ENCODE measurements around the gene MRPL1. TPM values are rescaled to one million over a fixed set of nuclear protein-coding genes. Genes with fewer than 3 reads are reported as not detected.

MRPL1 gene
- total and polyA plus RNA-seq, 2 of the 13 experiments (the other 11 are each of a cell fraction or from before 2014, with no cell fraction given): 23.3 to 61.5 TPM

DNA sequence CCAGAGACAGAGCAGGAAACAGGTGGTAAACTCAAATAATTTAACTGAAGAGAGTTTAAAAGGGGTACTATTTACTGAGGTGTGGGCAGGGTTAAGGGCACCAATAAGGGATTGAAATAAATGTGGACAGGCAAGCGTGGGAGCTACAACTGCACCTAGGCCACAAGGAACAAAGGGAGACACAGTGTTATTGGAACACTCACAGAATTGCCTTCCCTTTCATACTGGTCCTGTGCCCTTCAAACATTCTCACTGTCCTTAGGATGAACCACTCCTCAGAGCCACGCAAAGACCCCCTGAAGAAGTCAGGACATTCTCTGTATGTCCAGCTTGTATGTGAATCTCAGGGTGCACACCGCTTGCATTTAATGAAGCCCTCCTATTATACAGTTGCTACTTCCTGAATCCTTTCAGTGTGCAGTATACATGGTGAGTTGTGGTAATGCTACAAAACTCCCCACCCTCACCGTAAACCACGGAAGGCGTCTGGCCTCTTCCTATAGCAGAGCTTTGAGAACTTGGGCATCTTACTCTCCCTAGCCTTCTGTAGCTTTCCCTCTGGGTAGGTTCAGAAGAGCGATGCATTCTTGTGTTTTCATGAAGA, 9.6 kb upstream of the MRPL1 start:
- DNase-seq (ENCODE audit: low spot score): no peak
- H3K9ac ChIP-seq (ENCODE audit: insufficient read depth, low read depth, low read length): no peak overlapping the region
- H3K4me2 ChIP-seq (ENCODE audit: low read depth, low read length): no peak overlapping the region
- in situ Hi-C loops (cut with HindIII; ENCODE audit: extremely low pct_ligation_motif_present, low pct_unique_long_range_greater_than_20kb): no loop called here
- H3K9me3 ChIP-seq (ENCODE audit: low read length): no peaks in the 10 kb centered on the region
- H4K20me1 ChIP-seq (ENCODE audit: insufficient read depth, low read length): no peaks in the 10 kb centered on the region
- H3K27me3 ChIP-seq (ENCODE audit: control insufficient read depth in 1 of 2, insufficient read depth in 2 of 2, low read length in 2 of 2): no peaks in the 10 kb centered on the region
- ChIA-PET POLR2A (interaction anchor here (2.1 kb wide), 1 partner anchor 9 kb away, joined by 13 read pairs; the partner anchor contains the start of gene MRPL1), CTCF (ENCODE audit: low intra/inter-chr PET ratio, low total read pairs) (no interaction called here)
- no peak for FAIRE-seq
- intact Hi-C loops (cut with micrococcal nuclease; ENCODE audit: unreplicated experiment): no loop called here
- no peak overlapping the region for H3K27ac ChIP-seq (ENCODE audit: extremely low read length, insufficient read depth, low read length)
- H3K4me1 ChIP-seq (ENCODE audit: insufficient read depth, low read length): no peaks in the 10 kb centered on the region
- ATAC-seq: peak; percentile 47
- no peak overlapping the region for H3K4me3 ChIP-seq (replicated peaks in 1 of 3; ENCODE audit: insufficient read depth in 1 of 3, low read depth in 2 of 3, low read length in 3 of 3)
- BruUV-seq (replicated peaks): no TSS peak
- no peaks in the 10 kb centered on the region for H3K36me3 ChIP-seq (replicated peaks in 1 of 2; ENCODE audit: control insufficient read depth in 1 of 2, insufficient read depth in 2 of 2, low read length in 2 of 2)
- H3K79me2 ChIP-seq (ENCODE audit: insufficient read depth, low read length): no peaks in the 10 kb centered on the region
- 17% methylated on average over 6 of the region's 7 CpGs for WGBS (ENCODE audit: low lambda C conversion rate)
- no peak overlapping the region for H2AFZ ChIP-seq (ENCODE audit: low read length)
- no peak for TF ChIP-seq CREB1 (IDR thresholded peaks at IDR 0.05)
- TF ChIP-seq CREB1 (CRISPR knock-in tag; IDR thresholded peaks at IDR 0.05): no peak
- TF ChIP-seq FOSL1 (CRISPR knock-in tag; IDR thresholded peaks at IDR 0.05; ENCODE audit: borderline replicate concordance): no peak
- TF ChIP-seq, protein P1, sequence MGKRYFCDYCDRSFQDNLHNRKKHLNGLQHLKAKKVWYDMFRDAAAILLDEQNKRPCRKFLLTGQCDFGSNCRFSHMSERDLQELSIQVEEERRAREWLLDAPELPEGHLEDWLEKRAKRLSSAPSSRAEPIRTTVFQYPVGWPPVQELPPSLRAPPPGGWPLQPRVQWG (CRISPR knock-in tag; IDR thresholded peaks at IDR 0.05; ENCODE audit: borderline replicate concordance, low read depth): no peak
- TF ChIP-seq ZFYVE20 (CRISPR knock-in tag; IDR thresholded peaks at IDR 0.05; ENCODE audit: borderline replicate concordance, low read depth): no peak
- TF ChIP-seq ZNF510 (CRISPR knock-in tag; IDR thresholded peaks at IDR 0.05; ENCODE audit: low read depth): no peak
- no peak for TF ChIP-seq RFXAP (CRISPR knock-in tag; IDR thresholded peaks at IDR 0.05; ENCODE audit: borderline replicate concordance)
- TF ChIP-seq, protein P2, sequence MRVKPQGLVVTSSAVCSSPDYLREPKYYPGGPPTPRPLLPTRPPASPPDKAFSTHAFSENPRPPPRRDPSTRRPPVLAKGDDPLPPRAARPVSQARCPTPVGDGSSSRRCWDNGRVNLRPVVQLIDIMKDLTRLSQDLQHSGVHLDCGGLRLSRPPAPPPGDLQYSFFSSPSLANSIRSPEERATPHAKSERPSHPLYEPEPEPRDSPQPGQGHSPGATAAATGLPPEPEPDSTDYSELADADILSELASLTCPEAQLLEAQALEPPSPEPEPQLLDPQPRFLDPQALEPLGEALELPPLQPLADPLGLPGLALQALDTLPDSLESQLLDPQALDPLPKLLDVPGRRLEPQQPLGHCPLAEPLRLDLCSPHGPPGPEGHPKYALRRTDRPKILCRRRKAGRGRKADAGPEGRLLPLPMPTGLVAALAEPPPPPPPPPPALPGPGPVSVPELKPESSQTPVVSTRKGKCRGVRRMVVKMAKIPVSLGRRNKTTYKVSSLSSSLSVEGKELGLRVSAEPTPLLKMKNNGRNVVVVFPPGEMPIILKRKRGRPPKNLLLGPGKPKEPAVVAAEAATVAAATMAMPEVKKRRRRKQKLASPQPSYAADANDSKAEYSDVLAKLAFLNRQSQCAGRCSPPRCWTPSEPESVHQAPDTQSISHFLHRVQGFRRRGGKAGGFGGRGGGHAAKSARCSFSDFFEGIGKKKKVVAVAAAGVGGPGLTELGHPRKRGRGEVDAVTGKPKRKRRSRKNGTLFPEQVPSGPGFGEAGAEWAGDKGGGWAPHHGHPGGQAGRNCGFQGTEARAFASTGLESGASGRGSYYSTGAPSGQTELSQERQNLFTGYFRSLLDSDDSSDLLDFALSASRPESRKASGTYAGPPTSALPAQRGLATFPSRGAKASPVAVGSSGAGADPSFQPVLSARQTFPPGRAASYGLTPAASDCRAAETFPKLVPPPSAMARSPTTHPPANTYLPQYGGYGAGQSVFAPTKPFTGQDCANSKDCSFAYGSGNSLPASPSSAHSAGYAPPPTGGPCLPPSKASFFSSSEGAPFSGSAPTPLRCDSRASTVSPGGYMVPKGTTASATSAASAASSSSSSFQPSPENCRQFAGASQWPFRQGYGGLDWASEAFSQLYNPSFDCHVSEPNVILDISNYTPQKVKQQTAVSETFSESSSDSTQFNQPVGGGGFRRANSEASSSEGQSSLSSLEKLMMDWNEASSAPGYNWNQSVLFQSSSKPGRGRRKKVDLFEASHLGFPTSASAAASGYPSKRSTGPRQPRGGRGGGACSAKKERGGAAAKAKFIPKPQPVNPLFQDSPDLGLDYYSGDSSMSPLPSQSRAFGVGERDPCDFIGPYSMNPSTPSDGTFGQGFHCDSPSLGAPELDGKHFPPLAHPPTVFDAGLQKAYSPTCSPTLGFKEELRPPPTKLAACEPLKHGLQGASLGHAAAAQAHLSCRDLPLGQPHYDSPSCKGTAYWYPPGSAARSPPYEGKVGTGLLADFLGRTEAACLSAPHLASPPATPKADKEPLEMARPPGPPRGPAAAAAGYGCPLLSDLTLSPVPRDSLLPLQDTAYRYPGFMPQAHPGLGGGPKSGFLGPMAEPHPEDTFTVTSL (CRISPR knock-in tag; IDR thresholded peaks at IDR 0.05; ENCODE audit: borderline replicate concordance): no peak
- TF ChIP-seq SIN3B (IDR thresholded peaks at IDR 0.05; ENCODE audit: low read length): no peak
- no peak for TF ChIP-seq ZNF253 (CRISPR knock-in tag; IDR thresholded peaks at IDR 0.05; ENCODE audit: borderline replicate concordance)
- TF ChIP-seq ZBTB21 (CRISPR knock-in tag; IDR thresholded peaks at IDR 0.05): no peak
- TF ChIP-seq, protein P3, sequence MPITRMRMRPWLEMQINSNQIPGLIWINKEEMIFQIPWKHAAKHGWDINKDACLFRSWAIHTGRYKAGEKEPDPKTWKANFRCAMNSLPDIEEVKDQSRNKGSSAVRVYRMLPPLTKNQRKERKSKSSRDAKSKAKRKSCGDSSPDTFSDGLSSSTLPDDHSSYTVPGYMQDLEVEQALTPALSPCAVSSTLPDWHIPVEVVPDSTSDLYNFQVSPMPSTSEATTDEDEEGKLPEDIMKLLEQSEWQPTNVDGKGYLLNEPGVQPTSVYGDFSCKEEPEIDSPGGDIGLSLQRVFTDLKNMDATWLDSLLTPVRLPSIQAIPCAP (CRISPR knock-in tag; IDR thresholded peaks at IDR 0.05; ENCODE audit: low read depth): no peak
- no peak for TF ChIP-seq MAZ (IDR thresholded peaks at IDR 0.05; ENCODE audit: borderline replicate concordance, low read depth, low read length)
- no peak for TF ChIP-seq MAZ (CRISPR knock-in tag; IDR thresholded peaks at IDR 0.05; ENCODE audit: low read depth)
- no peak for TF ChIP-seq HMGA1 (CRISPR knock-in tag; conservative IDR thresholded peaks at IDR 0.05)
- TF ChIP-seq, protein P4, sequence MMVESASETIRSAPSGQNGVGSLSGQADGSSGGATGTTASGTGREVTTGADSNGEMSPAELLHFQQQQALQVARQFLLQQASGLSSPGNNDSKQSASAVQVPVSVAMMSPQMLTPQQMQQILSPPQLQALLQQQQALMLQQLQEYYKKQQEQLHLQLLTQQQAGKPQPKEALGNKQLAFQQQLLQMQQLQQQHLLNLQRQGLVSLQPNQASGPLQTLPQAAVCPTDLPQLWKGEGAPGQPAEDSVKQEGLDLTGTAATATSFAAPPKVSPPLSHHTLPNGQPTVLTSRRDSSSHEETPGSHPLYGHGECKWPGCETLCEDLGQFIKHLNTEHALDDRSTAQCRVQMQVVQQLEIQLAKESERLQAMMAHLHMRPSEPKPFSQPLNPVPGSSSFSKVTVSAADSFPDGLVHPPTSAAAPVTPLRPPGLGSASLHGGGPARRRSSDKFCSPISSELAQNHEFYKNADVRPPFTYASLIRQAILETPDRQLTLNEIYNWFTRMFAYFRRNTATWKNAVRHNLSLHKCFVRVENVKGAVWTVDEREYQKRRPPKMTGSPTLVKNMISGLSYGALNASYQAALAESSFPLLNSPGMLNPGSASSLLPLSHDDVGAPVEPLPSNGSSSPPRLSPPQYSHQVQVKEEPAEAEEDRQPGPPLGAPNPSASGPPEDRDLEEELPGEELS (CRISPR knock-in tag; IDR thresholded peaks at IDR 0.05): no peak
